Tibial nerve (tissue), 4 donors: ENCODE data around the gene L3MBTL4. TPM values are rescaled to one million over a fixed set of nuclear protein-coding genes. Genes with fewer than 3 reads are reported as not detected.

ENCODE experiments used
- DNase-seq, 2 donors: peaks; one replicate each; pipeline ENCODE4 v3.0.0-alpha.2; 2019; ENCODE audit warnings: low spot score in 2 of 2
- H3K27ac ChIP-seq, 4 donors: fragments of 200-600 bp; sonication (generic) in 3 of 4; one replicate each; pipeline ENCODE4 v1.5.1; 2017 to 2019; ENCODE audit warnings: mild to moderate bottlenecking in 1 of 4
- H3K27me3 ChIP-seq, 2 donors: fragments of 200-600 bp; sonication (generic) in 1 of 2; one replicate each; pipeline versions ENCODE4 v1.5.1 to v1.6.0; 2017 to 2019
- H3K36me3 ChIP-seq, 3 donors: fragments of 200-600 bp; sonication (generic); one replicate each; pipeline ENCODE4 v1.5.1; 2018 to 2019
- H3K4me1 ChIP-seq, 4 donors: fragments of 200-600 bp; sonication (generic) in 3 of 4; one replicate each; pipeline ENCODE4 v1.5.1; 2017 to 2019
- H3K4me3 ChIP-seq, 4 donors: fragments of 200-600 bp; sonication (generic) in 3 of 4; one replicate each; pipeline ENCODE4 v1.5.1; 2017 to 2019; ENCODE audit warnings: mild to moderate bottlenecking in 1 of 4, moderate library complexity in 1 of 4
- H3K9me3 ChIP-seq, 4 donors: fragments of 200-600 bp; sonication (generic) in 3 of 4; one replicate each; pipeline ENCODE4 v1.5.1; 2017 to 2019
- CTCF ChIP-seq, 5 experiments: fragments of 200-600 bp in 3 of 5; fragments of 450-650 bp in 2 of 5; sonication (generic) in 3 of 5; IDR thresholded peaks; one replicate each; pipeline ENCODE4 v1.5.1; 2016 to 2019; ENCODE audit warnings: antibody characterized with exemption in 5 of 5, mild to moderate bottlenecking in 3 of 5, moderate library complexity in 2 of 5
- EP300 ChIP-seq, 2 donors: sonication (generic); formaldehyde crosslinking; IDR thresholded peaks; one replicate each; pipeline ENCODE4 v1.6.1; 2017; ENCODE audit warnings: antibody characterized with exemption in 2 of 2, mild to moderate bottlenecking in 1 of 2
- POLR2A ChIP-seq, 2 donors: fragments of 450-650 bp; IDR thresholded peaks; one replicate each; pipeline ENCODE4 v1.6.1; 2017; ENCODE audit warnings: antibody characterized with exemption in 2 of 2, mild to moderate bottlenecking in 2 of 2, moderate library complexity in 2 of 2
- WGBS, 2 donors: methylation state at CpG; one replicate each; pipeline ENCODE4 v1.1.5; 2018; 5-methylcytosine and 5-hydroxymethylcytosine counted together
- total RNA-seq, 4 donors: library from RNA; depleted of rRNA; stranded (reverse); fragments of >200 nt; gene quantifications; one replicate each; pipeline ENCODE4 v1.1.0, GENCODE V29; 2016

The L3MBTL4 gene
- total RNA-seq, 4 donors from 2014 or later: 6.3 to 9.0 (median 8.1) TPM

- Histone ChIP-seq H3K4me1 (no peaks in the 10 kb centered on the region), H3K9me3 (no peaks in the 10 kb centered on the region), H3K36me3 (no peaks in the 10 kb centered on the region), H3K4me3 (no peak overlapping the region), H3K27me3 (no peaks in the 10 kb centered on the region), H3K27ac (no peak overlapping the region)
- 90 to 92% methylated on average over 13 of the region's 13 CpGs for WGBS, 2 donors
- DNase-seq: no peak
- TF ChIP-seq EP300 (IDR thresholded peaks at IDR 0.05) (no peak), POLR2A (IDR thresholded peaks at IDR 0.05) (no peak), CTCF (IDR thresholded peaks at IDR 0.05) (no peak)
Measured at GRCh38 chr18:6437937-6438818, 23.5 kb upstream of the L3MBTL4 start.

GRCh38 chr18:6435731-6436130 is 21.0 kb upstream of the L3MBTL4 start:
- no peak for TF ChIP-seq EP300 (IDR thresholded peaks at IDR 0.05)
- no peak for TF ChIP-seq POLR2A (IDR thresholded peaks at IDR 0.05)
- no peak for TF ChIP-seq CTCF (IDR thresholded peaks at IDR 0.05)
- Histone ChIP-seq H3K9me3 (no peaks in the 10 kb centered on the region), H3K27ac (no peak overlapping the region), H3K27me3 (no peaks in the 10 kb centered on the region), H3K36me3 (no peaks in the 10 kb centered on the region), H3K4me3 (no peak overlapping the region), H3K4me1 (no peaks in the 10 kb centered on the region)
- no peak for DNase-seq
- WGBS, 2 donors: 46 to 52% methylated on average over 1 of the region's 1 CpG

GRCh38 chr18:6434987-6435709 is 20.4 kb upstream of the L3MBTL4 start:
- Histone ChIP-seq H3K4me3 (peak overlapping the region in 1 of 4 donors; percentile 15), H3K36me3 (no peaks in the 10 kb centered on the region), H3K9me3 (no peaks in the 10 kb centered on the region), H3K27me3 (no peaks in the 10 kb centered on the region), H3K27ac (no peak overlapping the region), H3K4me1 (no peaks in the 10 kb centered on the region)
- WGBS, 2 donors: 66 to 68% methylated on average over 6 of the region's 6 CpGs
- TF ChIP-seq POLR2A (IDR thresholded peaks at IDR 0.05) (no peak), CTCF (IDR thresholded peaks at IDR 0.05) (no peak), EP300 (IDR thresholded peaks at IDR 0.05) (no peak)
- no peak for DNase-seq

GRCh38 chr18:6434481-6434880 is 19.8 kb upstream of the L3MBTL4 start:
- TF ChIP-seq EP300 (IDR thresholded peaks at IDR 0.05) (no peak), CTCF (IDR thresholded peaks at IDR 0.05) (no peak), POLR2A (IDR thresholded peaks at IDR 0.05) (no peak)
- H3K4me1 ChIP-seq: no peaks in the 10 kb centered on the region
- 23 to 28% methylated on average over 5 of the region's 5 CpGs for WGBS, 2 donors
- DNase-seq: no peak
- H3K27ac ChIP-seq: peak overlapping the region in 1 of 4 donors; percentile 30
- H3K9me3 ChIP-seq: no peaks in the 10 kb centered on the region
- peak overlapping the region in 2 of 4 donors; percentile 13 to 15 for H3K4me3 ChIP-seq
- no peaks in the 10 kb centered on the region for H3K36me3 ChIP-seq
- H3K27me3 ChIP-seq: no peaks in the 10 kb centered on the region
